RPMI7951 (cell line): ENCODE measurements around the gene KIAA2012. TPM values are rescaled to one million over a fixed set of nuclear protein-coding genes. Genes with fewer than 3 reads are reported as not detected.

Source experiments
- DNase-seq: peaks from one replicate; pipeline ENCODE4 v3.0.0-alpha.2; 2012; ENCODE audit warnings: low read depth
- total RNA-seq: library from RNA; depleted of rRNA; stranded (reverse); fragments of >200 nt; shearing (Covaris generic); gene quantifications from 2 replicates; pipeline ENCODE4 v1.2.3, GENCODE V29; 2014

The KIAA2012 gene
- total RNA-seq, 1 experiment from 2014 or later: under 0.01 TPM

GRCh38 chr2:202079310-202079709 lies 6.3 kb downstream of the KIAA2012 start:
- no peak for DNase-seq

DNA sequence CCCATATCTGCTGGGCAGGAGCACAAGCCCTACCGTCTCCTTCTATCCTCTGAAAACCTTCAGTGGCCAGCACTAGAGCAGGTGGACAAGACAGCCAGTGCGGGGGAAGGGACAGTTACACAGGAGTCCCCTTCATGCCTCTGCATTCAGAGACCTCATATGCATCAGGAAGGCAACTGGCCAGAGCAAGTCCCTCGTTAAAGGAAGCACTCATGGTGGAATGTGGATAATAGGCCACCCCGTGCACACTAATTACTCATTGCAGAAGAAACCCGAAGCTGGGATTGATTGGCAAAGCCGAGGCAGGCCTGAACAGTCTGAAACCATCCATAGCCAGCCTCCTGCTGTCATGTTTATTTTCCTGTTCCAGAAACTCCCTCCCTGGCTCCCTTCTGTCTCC lies 11.2 kb downstream of the KIAA2012 start:
- DNase-seq: no peak

- DNase-seq: no peak
These were observed 15.7 kb downstream of the KIAA2012 start for GRCh38 chr2:202088777-202089176.

DNA sequence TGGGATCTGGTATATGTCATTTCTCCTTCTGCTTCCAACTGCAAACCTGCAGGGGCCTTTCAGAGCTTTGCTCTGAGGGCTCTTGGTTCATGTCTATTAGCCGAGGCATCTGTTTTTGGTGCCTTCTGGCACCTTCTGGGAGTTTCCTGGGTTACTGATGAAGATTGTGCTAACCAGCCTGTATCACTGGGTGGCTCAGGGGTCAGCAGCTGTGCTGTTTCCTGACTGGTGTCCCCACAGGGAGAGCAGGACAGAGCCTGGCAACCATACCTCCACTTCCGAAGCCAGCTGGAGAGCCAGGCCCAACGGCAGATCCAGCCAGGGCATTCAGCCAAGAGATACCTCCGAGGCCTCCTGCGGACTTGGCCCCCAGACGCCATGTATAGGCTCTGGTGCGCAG lies 17.5 kb downstream of the KIAA2012 start:
- no peak for DNase-seq

- DNase-seq: no peak
These were observed 18.4 kb downstream of the KIAA2012 start for GRCh38 chr2:202091476-202091875.

DNA sequence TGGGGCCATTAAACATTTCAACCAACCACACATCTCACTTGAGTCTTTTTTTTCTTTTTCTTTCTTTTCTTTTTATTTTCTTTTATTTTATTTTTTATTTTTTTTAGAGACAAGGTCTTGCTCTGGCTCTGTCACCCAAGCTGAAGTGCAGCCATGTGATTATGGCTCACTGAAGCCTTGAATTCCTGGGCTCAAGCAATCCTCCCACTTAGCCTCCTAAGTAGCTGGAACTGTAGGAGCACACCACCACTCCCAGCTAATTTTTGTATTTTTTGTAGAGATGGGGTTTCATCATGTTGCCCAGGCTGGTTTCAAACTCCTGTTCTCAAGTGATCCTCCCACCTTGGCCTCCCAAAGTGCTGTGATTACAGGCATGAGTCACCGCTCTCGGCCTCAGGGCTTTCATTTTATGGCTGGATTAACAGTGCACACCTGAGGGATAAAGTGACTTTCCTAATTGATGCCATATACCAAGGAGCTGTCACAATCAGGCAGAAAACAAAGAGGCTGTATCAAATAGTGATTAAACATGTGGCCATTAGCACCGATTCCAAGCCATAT lies 21.5 kb downstream of the KIAA2012 start:
- DNase-seq: peak; percentile 33

- DNase-seq: no peak
These were observed 22.2 kb downstream of the KIAA2012 start for GRCh38 chr2:202095235-202095634.

- no peak for DNase-seq
These were observed 23.7 kb downstream of the KIAA2012 start for GRCh38 chr2:202096736-202097135.

GRCh38 chr2:202098291-202098690 lies 25.2 kb downstream of the KIAA2012 start:
- no peak for DNase-seq

DNA sequence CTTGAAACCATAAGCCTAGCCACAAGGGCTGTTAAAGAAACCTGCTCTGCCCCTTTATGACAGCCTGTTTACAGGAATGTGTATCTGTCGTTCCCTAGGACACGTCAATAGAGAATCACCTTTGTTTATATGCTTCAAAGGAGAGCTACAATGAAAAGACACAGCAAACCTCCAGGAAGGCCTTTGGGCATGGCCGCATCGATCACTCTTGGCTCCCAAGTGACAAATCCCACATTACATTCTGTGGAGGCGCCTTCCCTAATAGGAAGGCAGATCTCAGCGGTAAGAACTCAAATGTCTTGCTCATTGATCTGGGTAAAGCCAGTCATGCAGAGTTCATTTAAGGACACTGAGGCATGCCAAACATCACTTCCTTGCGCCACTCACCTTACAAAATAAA lies 26.5 kb downstream of the KIAA2012 start:
- DNase-seq: no peak

- DNase-seq: no peak
These were observed 27.1 kb downstream of the KIAA2012 start for GRCh38 chr2:202100176-202100575.

DNA sequence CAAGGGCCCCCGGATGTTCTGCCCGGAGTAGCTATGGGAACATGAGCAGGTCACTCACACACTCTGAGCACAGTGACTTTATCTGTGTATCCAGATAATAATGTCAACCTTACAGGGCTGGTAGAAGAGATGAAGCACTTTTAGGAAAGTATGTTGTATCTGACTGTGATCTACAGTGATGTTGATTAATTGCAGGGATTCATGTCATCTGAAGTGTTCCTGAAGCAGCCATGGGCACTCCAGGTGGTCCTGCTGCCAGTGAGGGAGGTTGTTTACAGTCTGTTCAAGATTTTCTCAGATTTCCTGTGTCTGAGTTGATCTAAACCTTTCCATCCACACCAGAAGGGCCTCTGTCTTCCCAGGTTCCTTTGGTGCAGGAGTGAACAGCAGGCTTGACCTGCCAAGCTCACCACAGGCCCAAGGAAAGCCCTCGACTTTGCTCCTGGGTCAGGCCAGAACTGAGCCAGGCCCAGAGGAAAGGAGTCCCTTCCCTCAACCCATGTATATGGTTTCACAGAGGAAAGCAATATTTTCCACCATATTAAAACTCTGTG lies 28.0 kb downstream of the KIAA2012 start:
- DNase-seq: no peak

DNA sequence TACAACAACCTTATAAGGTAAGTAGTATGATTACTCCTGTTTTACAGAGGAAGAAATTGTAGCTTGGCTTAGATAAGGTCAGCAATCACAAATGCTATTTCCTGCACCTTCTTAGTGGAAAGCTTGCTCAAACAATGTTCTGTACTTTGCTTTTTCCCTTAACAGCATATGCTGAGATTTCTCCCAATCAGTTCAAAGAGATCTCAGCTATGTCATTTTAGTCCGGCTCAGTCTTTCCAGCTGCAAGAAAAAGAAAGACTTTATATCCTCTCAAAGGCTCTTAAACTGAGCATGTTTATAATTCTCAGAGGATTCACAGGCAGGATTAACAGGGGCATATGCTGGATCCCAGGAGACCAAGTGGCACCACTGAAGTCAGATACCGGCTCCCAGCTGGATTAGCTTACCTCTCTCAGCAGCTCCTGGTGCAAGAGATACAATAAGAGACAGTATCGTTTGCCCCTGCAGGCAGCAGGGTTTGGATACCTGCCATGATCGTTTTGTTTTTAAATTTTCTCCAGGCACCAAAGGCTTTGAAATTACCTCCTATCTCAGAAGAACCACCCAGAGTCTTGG lies 29.5 kb downstream of the KIAA2012 start:
- no peak for DNase-seq

DNA sequence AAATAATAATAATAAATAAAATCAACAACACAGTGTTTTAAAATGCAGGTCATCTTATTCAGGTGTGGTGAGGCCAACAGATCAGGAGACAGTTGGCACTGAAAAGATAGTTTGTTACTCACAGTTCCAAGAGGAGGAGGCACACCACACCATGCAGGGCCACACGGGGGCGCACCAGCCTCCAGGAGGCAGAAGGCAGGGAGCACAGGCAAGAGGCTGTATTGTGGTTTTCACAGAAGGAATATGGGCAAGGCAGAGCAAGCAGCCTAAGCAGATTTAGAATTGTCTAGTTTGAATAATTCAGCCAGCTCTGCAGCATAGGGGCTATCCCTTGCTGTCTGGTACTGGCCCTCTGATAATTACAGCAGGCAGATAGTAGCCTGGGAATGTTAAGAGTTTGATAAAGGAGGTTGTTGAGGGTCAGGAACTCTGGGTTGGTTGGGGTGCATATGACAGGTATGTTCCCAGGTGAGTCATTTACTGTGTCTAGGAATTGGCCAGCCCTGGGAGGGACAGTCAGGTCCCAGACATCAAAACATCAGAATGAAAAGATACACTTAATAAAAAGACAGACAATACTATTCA lies 31.3 kb downstream of the KIAA2012 start:
- DNase-seq: peak; percentile 62

DNA sequence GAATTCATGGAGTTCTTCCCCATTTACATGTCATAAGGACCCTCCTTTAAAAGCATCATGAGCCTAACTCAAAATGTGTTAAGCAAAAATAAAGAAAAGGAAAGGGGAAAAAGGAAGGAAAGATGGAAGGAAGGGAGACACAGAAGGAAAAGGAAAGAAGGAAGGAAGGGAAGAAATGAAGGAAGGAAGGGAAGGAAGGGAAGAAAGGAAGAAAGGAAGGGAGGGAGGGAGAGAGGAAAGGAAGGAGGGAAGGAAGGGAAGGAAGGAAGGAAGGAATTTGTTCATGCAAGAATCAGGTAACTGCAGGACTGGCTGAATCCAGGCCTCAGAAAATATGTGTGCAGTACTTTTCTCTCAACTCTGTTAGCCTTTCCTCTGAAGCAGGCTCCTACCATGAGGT lies 32.0 kb downstream of the KIAA2012 start:
- DNase-seq: no peak

- no peak for DNase-seq
These were observed 35.3 kb downstream of the KIAA2012 start for GRCh38 chr2:202108345-202108744.

- DNase-seq: no peak
These were observed 36.2 kb downstream of the KIAA2012 start for GRCh38 chr2:202109139-202109736.

- DNase-seq: peak; percentile 29
These were observed 36.7 kb downstream of the KIAA2012 start for GRCh38 chr2:202109737-202110184.

DNA sequence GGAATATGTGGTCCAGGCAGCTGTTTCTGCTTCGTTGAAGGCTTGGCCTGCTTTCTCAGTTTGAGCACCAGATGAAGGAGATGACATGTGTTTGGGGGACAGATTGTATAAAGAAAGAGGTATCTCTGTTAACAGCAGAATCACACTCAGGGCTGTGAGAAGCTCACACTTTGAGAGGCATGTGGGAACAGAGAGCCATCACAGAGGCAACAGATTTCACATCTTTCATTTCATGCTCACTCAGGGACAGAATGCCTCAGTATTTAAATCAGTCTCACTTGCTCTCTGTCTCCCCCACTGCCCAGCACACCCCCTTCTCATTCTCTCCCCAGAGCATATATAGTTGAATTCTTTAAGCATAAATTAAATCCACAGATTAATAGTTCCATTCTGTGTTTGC lies 37.4 kb downstream of the KIAA2012 start:
- DNase-seq: no peak

DNA sequence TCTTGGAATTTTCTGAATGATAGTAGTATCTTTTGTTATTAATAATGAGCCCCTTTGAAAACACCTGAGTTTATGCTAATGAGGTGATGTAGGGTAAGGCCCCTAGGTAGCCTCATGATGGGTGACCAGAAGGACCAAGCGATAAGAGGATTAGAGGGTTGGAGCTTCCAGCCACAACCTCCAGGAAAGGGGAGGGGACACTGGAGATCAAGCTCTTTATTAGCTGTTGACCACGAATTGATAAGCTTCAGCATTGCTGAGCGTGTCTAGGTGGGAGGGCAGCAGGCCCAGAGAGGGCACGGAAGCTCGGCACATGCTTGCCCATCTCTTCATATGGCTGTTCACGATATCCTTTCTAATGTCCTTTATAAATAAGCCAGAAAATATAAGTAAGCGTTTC lies 39.0 kb downstream of the KIAA2012 start:
- DNase-seq: no peak

GRCh38 chr2:202113571-202114142 lies 40.6 kb downstream of the KIAA2012 start:
- DNase-seq: peak; percentile 77

DNA sequence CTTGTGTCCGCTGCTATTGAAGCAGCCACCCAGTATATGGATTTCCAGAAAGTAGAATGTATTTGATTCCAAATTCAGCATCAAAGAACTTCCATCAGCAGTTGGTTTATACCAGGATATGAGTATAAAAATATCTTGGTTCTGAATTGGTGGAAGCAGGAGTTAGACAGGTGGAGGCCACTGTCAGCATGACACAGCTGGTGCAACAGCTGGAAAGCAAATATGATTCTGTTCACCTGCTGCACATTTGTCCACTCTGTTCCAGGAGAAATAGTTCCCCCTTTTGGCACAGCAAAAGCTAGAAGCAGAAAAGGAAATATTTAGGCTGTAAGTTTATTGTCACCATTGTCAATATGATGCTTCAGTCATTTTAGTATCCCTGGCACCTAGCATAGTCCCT lies 41.2 kb downstream of the KIAA2012 start:
- DNase-seq: no peak

DNA sequence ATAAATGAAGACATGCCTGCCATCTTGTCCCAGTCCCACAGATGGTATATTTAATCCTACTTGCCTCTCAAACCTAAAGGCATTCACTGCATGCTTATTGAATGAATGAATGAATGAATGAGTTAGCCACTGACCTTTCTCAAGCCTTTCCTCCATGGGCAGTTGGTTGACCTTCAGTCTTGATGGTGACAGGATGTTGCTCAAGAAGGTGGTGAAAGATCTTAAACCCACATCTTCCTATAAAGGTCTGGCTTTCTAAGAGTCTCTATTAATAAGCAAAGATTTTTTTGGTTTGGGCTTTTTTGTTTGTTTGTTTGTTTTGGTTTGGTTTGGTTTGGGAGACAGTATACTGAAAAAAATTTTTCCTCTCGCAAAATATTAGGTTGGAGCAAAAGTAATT lies 41.7 kb downstream of the KIAA2012 start:
- no peak for DNase-seq
